ENCODE data around the gene AP2M1.
"Not testable (repeated sequence)": the region's sequence is repeated elsewhere in the genome, so short reads cannot be mapped to it uniquely, and the experiment has no call there.

Gene AP2M1

GRCh38 chr3:184157206-184157605, 17.4 kb upstream of the AP2M1 start:
- no peak for TF ChIP-seq CTCF (IDR thresholded peaks at IDR 0.05)
- Histone ChIP-seq H3K27ac (peak overlapping the region; percentile 89 to 91), H3K4me3 (peak overlapping the region; percentile 82)
- no peak for DNase-seq (ENCODE audit: low spot score)

- no peak for DNase-seq (ENCODE audit: low spot score)
- no peak overlapping the region for H3K4me3 ChIP-seq
- no peak for TF ChIP-seq CTCF (IDR thresholded peaks at IDR 0.05)
- no peak overlapping the region for H3K27ac ChIP-seq
These were observed 16.3 kb upstream of the AP2M1 start for GRCh38 chr3:184158404-184158803.

GRCh38 chr3:184160456-184160855, 14.2 kb upstream of the AP2M1 start:
- TF ChIP-seq CTCF (IDR thresholded peaks at IDR 0.05): no peak
- peak overlapping the region; percentile 54 for H3K4me3 ChIP-seq
- no peak for DNase-seq (ENCODE audit: low spot score)
- peak overlapping the region; percentile 56 to 88 for H3K27ac ChIP-seq

- not testable (repeated sequence) for DNase-seq (ENCODE audit: low spot score); H3K4me3 ChIP-seq
- peak overlapping the region in 1 of 2 donors; percentile 13 for H3K27ac ChIP-seq
These were observed 12.0 kb upstream of the AP2M1 start for GRCh38 chr3:184162571-184163070.

GRCh38 chr3:184164648-184165330, 9.9 kb upstream of the AP2M1 start:
- TF ChIP-seq CTCF (IDR thresholded peaks at IDR 0.05): no peak
- peak; percentile 52 for DNase-seq (ENCODE audit: low spot score)
- Histone ChIP-seq H3K4me3 (no peak overlapping the region), H3K27ac (no peak overlapping the region)

- no peak for DNase-seq (ENCODE audit: low spot score)
- no peak for TF ChIP-seq CTCF (IDR thresholded peaks at IDR 0.05)
- H3K4me3 ChIP-seq: no peak overlapping the region
These were observed 9.1 kb upstream of the AP2M1 start for GRCh38 chr3:184165543-184165942.

GRCh38 chr3:184166671-184167070, 8.0 kb upstream of the AP2M1 start:
- H3K27ac ChIP-seq: no peak overlapping the region
- TF ChIP-seq CTCF (IDR thresholded peaks at IDR 0.05): no peak
- H3K4me3 ChIP-seq: no peak overlapping the region
- no peak for DNase-seq (ENCODE audit: low spot score)

More at GRCh38 chr3:184165543-184165942, 9.1 kb upstream of the AP2M1 start:
- no peak overlapping the region for H3K27ac ChIP-seq

All from coronary artery (tissue), 2 donors.